ENCODE data around the gene ZNF48.

Gene ZNF48

DNA sequence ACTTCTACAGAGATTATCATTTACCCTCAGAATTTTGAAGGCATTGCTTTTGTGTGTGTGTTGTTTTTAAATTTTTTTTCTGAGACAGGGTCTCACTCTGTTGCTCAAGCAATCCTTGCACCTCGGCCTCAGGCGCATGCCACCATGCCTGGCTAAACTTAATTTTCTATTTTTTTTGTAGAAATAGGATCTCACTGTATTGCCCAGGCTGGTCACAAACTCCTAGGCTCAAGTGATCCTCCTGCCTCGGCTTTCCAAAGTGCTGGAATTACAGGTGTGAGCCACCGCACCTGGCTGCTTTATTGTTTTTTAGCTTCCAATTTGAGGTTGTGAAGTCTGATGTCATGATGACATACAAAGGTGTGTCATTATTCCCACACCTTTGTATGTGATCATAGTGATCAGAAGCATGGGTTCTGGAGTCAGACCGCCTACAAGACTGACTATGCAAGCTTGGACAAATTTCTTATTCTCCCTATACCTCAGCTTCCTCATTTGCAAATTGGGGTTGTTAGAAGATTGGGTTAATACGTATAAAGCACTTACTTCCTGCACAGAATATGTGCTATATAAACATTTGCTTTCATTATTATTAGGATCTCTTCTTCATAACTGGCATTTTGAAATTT, 44.6 kb downstream of the ZNF48 start:
- no peak for TF ChIP-seq SIN3A (IDR thresholded peaks at IDR 0.05; ENCODE audit: borderline replicate concordance, insufficient read depth, low read length)
- TF ChIP-seq TAF1 (IDR thresholded peaks at IDR 0.05; ENCODE audit: borderline replicate concordance, insufficient read depth, low read length) = no peak
- no peak for TF ChIP-seq FOXP2 (optimal IDR thresholded peaks at IDR 0.05; ENCODE audit: borderline replicate concordance, extremely low read depth, extremely low read length, insufficient read depth)
- TF ChIP-seq REST (IDR thresholded peaks at IDR 0.05; ENCODE audit: insufficient read depth in 1 of 2, low read depth in 2 of 2, low read length in 2 of 2) = no peak
- TF ChIP-seq POLR2AphosphoS5 (IDR thresholded peaks at IDR 0.05; ENCODE audit: low read depth, low read length) = no peak

DNA sequence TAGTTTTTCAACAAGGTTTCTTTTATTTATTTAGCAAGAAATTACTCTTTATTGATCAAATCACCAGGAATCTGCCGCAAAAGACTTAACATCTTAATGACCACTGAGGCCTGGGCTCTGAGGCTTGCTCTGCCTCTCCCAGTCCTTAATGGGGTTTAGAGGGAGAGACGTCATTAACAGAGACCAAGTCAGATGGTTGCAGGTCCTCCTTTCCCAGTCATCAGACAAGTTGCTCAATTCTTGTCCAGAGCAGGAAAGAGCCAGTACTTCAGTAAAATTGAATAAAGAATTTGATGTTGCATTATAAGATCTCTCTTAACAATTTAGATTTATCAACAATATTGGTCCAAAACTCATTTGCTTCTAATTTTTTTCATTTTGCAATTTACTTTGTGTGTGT, 48.4 kb downstream of the ZNF48 start:
- TF ChIP-seq FOXP2 (optimal IDR thresholded peaks at IDR 0.05; ENCODE audit: borderline replicate concordance, extremely low read depth, extremely low read length, insufficient read depth) (no peak), TAF1 (IDR thresholded peaks at IDR 0.05; ENCODE audit: borderline replicate concordance, insufficient read depth, low read length) (no peak), REST (IDR thresholded peaks at IDR 0.05; ENCODE audit: insufficient read depth in 1 of 2, low read depth in 2 of 2, low read length in 2 of 2) (no peak), SIN3A (IDR thresholded peaks at IDR 0.05; ENCODE audit: borderline replicate concordance, insufficient read depth, low read length) (no peak), POLR2AphosphoS5 (IDR thresholded peaks at IDR 0.05; ENCODE audit: low read depth, low read length) (no peak)

- TF ChIP-seq FOXP2 (optimal IDR thresholded peaks at IDR 0.05; ENCODE audit: borderline replicate concordance, extremely low read depth, extremely low read length, insufficient read depth) = no peak
- no peak for TF ChIP-seq POLR2AphosphoS5 (IDR thresholded peaks at IDR 0.05; ENCODE audit: low read depth, low read length)
- TF ChIP-seq SIN3A (IDR thresholded peaks at IDR 0.05; ENCODE audit: borderline replicate concordance, insufficient read depth, low read length) = no peak
- TF ChIP-seq TAF1 (IDR thresholded peaks at IDR 0.05; ENCODE audit: borderline replicate concordance, insufficient read depth, low read length) = no peak
- no peak for TF ChIP-seq REST (IDR thresholded peaks at IDR 0.05; ENCODE audit: insufficient read depth in 1 of 2, low read depth in 2 of 2, low read length in 2 of 2)
Measured at GRCh38 chr16:30444231-30445148, 49.3 kb downstream of the ZNF48 start.

DNA sequence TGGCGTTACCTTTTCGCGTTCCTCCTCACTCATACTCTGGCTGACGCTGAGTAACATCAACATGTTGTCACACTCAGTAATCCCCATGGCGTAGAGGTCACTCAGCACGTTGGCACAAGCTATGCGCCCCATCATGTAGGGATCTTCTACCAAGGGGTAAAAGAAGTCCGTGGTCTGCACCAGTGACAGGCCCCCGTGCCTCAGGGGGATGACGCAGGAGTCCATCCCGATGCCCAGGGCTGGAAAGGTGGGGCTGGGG, 49.9 kb downstream of the ZNF48 start:
- no peak for TF ChIP-seq REST (IDR thresholded peaks at IDR 0.05; ENCODE audit: insufficient read depth in 1 of 2, low read depth in 2 of 2, low read length in 2 of 2)
- TF ChIP-seq POLR2AphosphoS5 (IDR thresholded peaks at IDR 0.05; ENCODE audit: low read depth, low read length) = no peak
- TF ChIP-seq FOXP2 (optimal IDR thresholded peaks at IDR 0.05; ENCODE audit: borderline replicate concordance, extremely low read depth, extremely low read length, insufficient read depth) = no peak
- TF ChIP-seq TAF1 (IDR thresholded peaks at IDR 0.05; ENCODE audit: borderline replicate concordance, insufficient read depth, low read length) = no peak
- TF ChIP-seq SIN3A (IDR thresholded peaks at IDR 0.05; ENCODE audit: borderline replicate concordance, insufficient read depth, low read length) = no peak

Measured in PFSK-1 (cell line).